GM23338 (cell line): Measurements from ENCODE around the gene STK32C. TPM values are rescaled to one million over a fixed set of nuclear protein-coding genes. Genes with fewer than 3 reads are reported as not detected.

Experiments
- ATAC-seq: fragments of 200-7000 bp; cut with Tn5 transposase; 3 replicates; pipeline ENCODE4 v1.9.1; 2020
- DNase-seq: peaks from one replicate; pipeline ENCODE4 v3.0.0-alpha.2; 2015; ENCODE audit warnings: low spot score
- H2AFZ ChIP-seq: fragments of 200-600 bp; sonication (generic); 2 replicates; pipeline ENCODE4 v1.8.0; 2016; ENCODE audit warnings: antibody characterized with exemption, mild to moderate bottlenecking, moderate library complexity
- H3F3A ChIP-seq: fragments of 200-600 bp; sonication (generic); replicated peaks from 2 replicates; pipeline ENCODE4 v1.8.0; 2017; ENCODE audit warnings: antibody characterized with exemption, mixed run types, low read depth
- H3K27ac ChIP-seq: fragments of 200-600 bp; sonication (generic); 2 replicates; pipeline ENCODE4 v1.6.1; 2016; ENCODE audit warnings: low read depth
- H3K27me3 ChIP-seq: fragments of 200-600 bp; sonication (generic); 2 replicates; pipeline ENCODE4 v1.8.0; 2016; ENCODE audit warnings: mild to moderate bottlenecking, mixed run types, moderate library complexity; ENCODE audit not compliant: insufficient read depth
- H3K36me3 ChIP-seq: fragments of 200-600 bp; sonication (generic); 2 replicates; pipeline ENCODE4 v1.8.0; 2016; ENCODE audit warnings: mild to moderate bottlenecking; ENCODE audit not compliant: insufficient read depth
- H3K4me1 ChIP-seq: fragments of 200-600 bp; sonication (generic); 2 replicates; pipeline ENCODE4 v1.8.0; 2016; ENCODE audit warnings: mild to moderate bottlenecking, moderate library complexity; ENCODE audit not compliant: insufficient read depth
- H3K4me2 ChIP-seq: fragments of 200-600 bp; sonication (generic); 2 replicates; pipeline ENCODE4 v1.7.1; 2017; ENCODE audit warnings: mixed run types
- H3K4me3 ChIP-seq: fragments of 200-600 bp; sonication (generic); 2 replicates; pipeline ENCODE4 v1.6.1; 2016; ENCODE audit warnings: mixed run types
- H3K79me2 ChIP-seq: fragments of 200-600 bp; sonication (generic); replicated peaks from 2 replicates; pipeline ENCODE4 v1.8.0; 2017; ENCODE audit warnings: mild to moderate bottlenecking; ENCODE audit not compliant: insufficient read depth
- H3K9me2 ChIP-seq: fragments of 200-600 bp; sonication (generic); 2 replicates; pipeline ENCODE4 v1.8.0; 2017; ENCODE audit not compliant: insufficient read depth
- H4K20me1 ChIP-seq: fragments of 200-600 bp; sonication (generic); replicated peaks from 2 replicates; pipeline ENCODE4 v1.8.0; 2017; ENCODE audit warnings: mild to moderate bottlenecking; ENCODE audit not compliant: insufficient read depth
- H3K27ac Mint-ChIP-seq: 2 replicates; pipeline ENCODE4 v1.8.0; 2020; ENCODE audit warnings: inconsistent platforms, mild to moderate bottlenecking, moderate library complexity, mixed read lengths
- H3K27me3 Mint-ChIP-seq: 3 replicates; pipeline ENCODE4 v1.8.0; 2022; ENCODE audit warnings: low read depth, mild to moderate bottlenecking, moderate library complexity, mixed read lengths, inconsistent platforms; ENCODE audit not compliant: insufficient read depth, poor library complexity
- H3K36me3 Mint-ChIP-seq: 3 replicates; pipeline ENCODE4 v1.8.0; 2021; ENCODE audit warnings: low read depth, mild to moderate bottlenecking, inconsistent platforms, moderate library complexity, mixed read lengths
- H3K4me1 Mint-ChIP-seq: 3 replicates; pipeline ENCODE4 v1.8.0; 2020; ENCODE audit warnings: mild to moderate bottlenecking, inconsistent platforms, mixed read lengths
- H3K4me3 Mint-ChIP-seq: 3 replicates; pipeline ENCODE4 v1.8.0; 2021; ENCODE audit warnings: moderate library complexity, mild to moderate bottlenecking, inconsistent platforms, mixed read lengths
- H3K9me3 Mint-ChIP-seq: 3 replicates; pipeline ENCODE4 v1.8.0; 2020; ENCODE audit warnings: moderate library complexity, mild to moderate bottlenecking, inconsistent platforms, mixed read lengths
- CREB1 ChIP-seq: fragments of 250-450 bp; sonication (Bioruptor Pico); IDR thresholded peaks from 2 replicates; pipeline ENCODE4 v1.5.0; 2020; ENCODE audit warnings: low read depth, mild to moderate bottlenecking, moderate library complexity
- NANOG ChIP-seq: IDR thresholded peaks from 2 replicates; pipeline ENCODE4 v1.6.1; 2016; ENCODE audit warnings: antibody characterized with exemption, borderline replicate concordance
- POLR2AphosphoS5 ChIP-seq: IDR thresholded peaks from 2 replicates; pipeline ENCODE4 v1.6.1; 2016; ENCODE audit warnings: antibody characterized with exemption, low read depth
- STAT1 ChIP-seq: IDR thresholded peaks from one replicate; pipeline ENCODE4 v1.6.1; 2016; ENCODE audit warnings: antibody characterized with exemption; ENCODE audit not compliant: unreplicated experiment
- ZNF462 ChIP-seq: fragments of 250-450 bp; sonication (Bioruptor Pico); IDR thresholded peaks from 2 replicates; pipeline ENCODE4 v1.5.0; 2020; ENCODE audit warnings: mild to moderate bottlenecking, moderate library complexity
- polyA plus RNA-seq: library from polyadenylated mRNA; unstranded; fragments of >200 nt; fragmentation: Nextera tagmentation; extraction: Ambion mirVana; gene quantifications from 2 replicates; pipeline ENCODE4 v1.2.1, GENCODE V29; 2016
- total RNA-seq: library from RNA; depleted of rRNA; stranded (reverse); fragments of >200 nt; shearing (Covaris generic); gene quantifications from 2 replicates; pipeline ENCODE4 v1.2.3, GENCODE V29; 2014

Gene STK32C
- total and polyA plus RNA-seq, 2 experiments from 2014 or later = 10.2 to 20.5 TPM

GRCh38 chr10:132167976-132168375, 139.8 kb downstream of the STK32C start (continued):
- no peak for TF ChIP-seq ZNF462 (CRISPR knock-in tag)
- no peak for TF ChIP-seq STAT1
- no peak for TF ChIP-seq NANOG
- TF ChIP-seq POLR2AphosphoS5 = no peak

GRCh38 chr10:132167041-132167674, 140.6 kb downstream of the STK32C start:
- no peaks in the 10 kb centered on the region for H3F3A ChIP-seq
- Mint-ChIP-seq H3K27me3 (peaks cover 9% of the 10 kb centered on the region), H3K9me3 (peaks cover 9% of the 10 kb centered on the region; the same call in 2 of the 3 replicates), H3K36me3 (no peaks in the 10 kb centered on the region), H3K4me1 (peaks cover 18% of the 10 kb centered on the region), H3K27ac (no peak overlapping the region), H3K4me3 (no peak overlapping the region)
- ATAC-seq = no peak
- H2AFZ ChIP-seq = no peak overlapping the region
- no peaks in the 10 kb centered on the region for H3K9me2 ChIP-seq
- no peaks in the 10 kb centered on the region for H4K20me1 ChIP-seq
- H3K36me3 ChIP-seq = no peaks in the 10 kb centered on the region
- no peaks in the 10 kb centered on the region for H3K79me2 ChIP-seq
- H3K4me2 ChIP-seq = no peak overlapping the region
- H3K27me3 ChIP-seq = no peaks in the 10 kb centered on the region
- no peak for TF ChIP-seq CREB1 (CRISPR knock-in tag)
- H3K4me1 ChIP-seq = peaks cover 9% of the 10 kb centered on the region
- no peak overlapping the region for H3K4me3 ChIP-seq
- H3K27ac ChIP-seq = no peak overlapping the region
- no peak for DNase-seq
